HepG2 (cell line): ENCODE results near the gene VSTM4.

Source experiments
- CTCF ChIP-seq: sonication (generic); formaldehyde crosslinking; IDR thresholded peaks from 2 replicates; pipeline ENCODE4 v1.5.0; 2020; ENCODE audit warnings: mild to moderate bottlenecking, missing genetic modification reagents, moderate library complexity
- EP300 ChIP-seq, 3 experiments: sonication (generic) in 1 of 3; formaldehyde crosslinking in 1 of 3; IDR thresholded peaks; 2 replicates each; pipeline versions ENCODE4 v1.5.1 to v1.6.1; 2011 to 2020; ENCODE audit warnings: low read depth in 2 of 3, low read length in 2 of 3, borderline replicate concordance in 1 of 3, improper control_type of control experiment in 1 of 3, mild to moderate bottlenecking in 1 of 3, missing genetic modification reagents in 1 of 3, moderate library complexity in 1 of 3
- FUBP1 ChIP-seq: sonication (generic); formaldehyde crosslinking; IDR thresholded peaks from 2 replicates; pipeline ENCODE4 v1.5.1; 2020; ENCODE audit warnings: missing genetic modification reagents, mild to moderate bottlenecking, borderline replicate concordance
- KDM5A ChIP-seq: fragments of 200-600 bp; sonication (generic); IDR thresholded peaks from 2 replicates; pipeline ENCODE4 v1.7.0; 2018; ENCODE audit warnings: antibody characterized with exemption, mild to moderate bottlenecking, low read length, borderline replicate concordance
- RBFOX2 ChIP-seq: fragments of 200-400 bp; formaldehyde crosslinking; IDR thresholded peaks from 2 replicates; pipeline ENCODE4 v1.6.1; 2017; ENCODE audit warnings: low read depth, mild to moderate bottlenecking, low read length
- TGIF2 ChIP-seq: IDR thresholded peaks from 2 replicates; pipeline ENCODE4 v1.6.1; 2016; ENCODE audit warnings: control low read depth, missing compliant biosample characterization
- YY1 ChIP-seq: IDR thresholded peaks from 2 replicates; pipeline ENCODE4 v1.6.1; 2011; ENCODE audit warnings: low read length, low read depth, moderate library complexity, mild to moderate bottlenecking; ENCODE audit not compliant: insufficient read depth, insufficient replicate concordance

DNA sequence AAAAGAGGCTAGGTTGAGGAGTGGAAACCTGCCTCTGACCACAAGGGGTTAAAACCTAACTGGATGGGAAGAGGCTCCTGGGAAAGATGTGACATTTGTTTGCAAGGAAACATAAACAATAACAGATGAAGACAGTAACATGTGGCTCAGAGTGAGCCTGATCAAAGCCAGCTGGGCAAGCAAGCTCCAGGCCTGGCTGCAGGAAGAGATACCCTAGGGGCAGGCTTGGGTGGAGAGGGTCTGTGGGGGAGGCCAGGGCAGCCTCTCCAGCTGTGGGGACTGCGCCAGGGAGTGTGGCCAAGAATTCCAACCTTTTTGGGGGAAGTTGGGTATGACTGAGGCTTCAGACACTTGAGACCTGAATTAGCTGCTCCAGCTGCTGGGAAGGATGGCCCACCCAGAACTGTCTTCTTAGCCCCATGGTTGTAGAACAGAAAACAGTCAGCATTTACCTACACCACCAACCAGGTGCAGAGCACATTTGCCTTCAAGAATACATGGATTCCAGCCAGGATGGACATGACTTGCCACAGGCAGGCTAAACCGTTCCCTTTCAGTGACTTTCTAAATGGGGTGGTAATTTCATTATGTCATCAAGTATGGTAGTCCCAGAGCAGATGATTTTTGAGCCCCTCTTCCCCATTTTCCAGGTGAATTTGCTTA lies 28.9 kb upstream of the VSTM4 start:
- TF ChIP-seq TGIF2 (CRISPR knock-in tag), result no peak
- TF ChIP-seq CTCF (CRISPR knock-in tag), result no peak
- no peak for TF ChIP-seq RBFOX2
- TF ChIP-seq YY1, result no peak
- TF ChIP-seq FUBP1 (CRISPR knock-in tag), result no peak
- TF ChIP-seq EP300 (IDR thresholded peaks at IDR 0.05; ENCODE audit: low read depth in 2 of 2, low read length in 2 of 2), result no peak
- no peak for TF ChIP-seq EP300 (CRISPR knock-in tag; IDR thresholded peaks at IDR 0.05; ENCODE audit: borderline replicate concordance)
- no peak for TF ChIP-seq KDM5A
